Activated CD4-positive, CD25-positive, alpha-beta regulatory T cell treated with anti-CD3 and anti-CD28 coated beads, Interleukin-2, amount 50 U/mL, for 24 hours (primary cell): ENCODE measurements around the gene PAX5.

Experiments
- ATAC-seq, 2 donors: fragments of 150-1000 bp; cut with Tn5 transposase; one replicate each; pipeline ENCODE4 v1.10.0; 2021; ENCODE audit warnings: mild to moderate bottlenecking in 1 of 2, moderate library complexity in 1 of 2

The PAX5 gene

GRCh38 chr9:36853233-36853632, 180.8 kb downstream of the PAX5 start:
- no peak for ATAC-seq

GRCh38 chr9:36849943-36850342, 184.1 kb downstream of the PAX5 start:
- no peak for ATAC-seq

- ATAC-seq: no peak
These were observed 185.1 kb downstream of the PAX5 start for GRCh38 chr9:36848946-36849345.

- no peak for ATAC-seq
These were observed 186.0 kb downstream of the PAX5 start for GRCh38 chr9:36847781-36848673.

GRCh38 chr9:36846621-36847020, 187.4 kb downstream of the PAX5 start:
- no peak for ATAC-seq

GRCh38 chr9:36845844-36846243, 188.2 kb downstream of the PAX5 start:
- no peak for ATAC-seq

GRCh38 chr9:36844961-36845360, 189.1 kb downstream of the PAX5 start:
- ATAC-seq: no peak

GRCh38 chr9:36843964-36844363, 190.1 kb downstream of the PAX5 start:
- no peak for ATAC-seq

- ATAC-seq: no peak
These were observed 191.2 kb downstream of the PAX5 start for GRCh38 chr9:36842560-36843530.

GRCh38 chr9:36840898-36841536, 193.1 kb downstream of the PAX5 start:
- no peak for ATAC-seq

GRCh38 chr9:36839131-36839885, 194.8 kb downstream of the PAX5 start:
- ATAC-seq: no peak

- no peak for ATAC-seq
These were observed 196.3 kb downstream of the PAX5 start for GRCh38 chr9:36837431-36838405.

- no peak for ATAC-seq
These were observed 197.6 kb downstream of the PAX5 start for GRCh38 chr9:36836486-36836885.

GRCh38 chr9:36835271-36835996, 198.6 kb downstream of the PAX5 start:
- no peak for ATAC-seq

GRCh38 chr9:36834736-36835135, 199.3 kb downstream of the PAX5 start:
- ATAC-seq: no peak

GRCh38 chr9:36833954-36834353, 200.1 kb downstream of the PAX5 start:
- no peak for ATAC-seq

GRCh38 chr9:36832164-36832795, 201.8 kb downstream of the PAX5 start:
- ATAC-seq: no peak

- no peak for ATAC-seq
These were observed 202.5 kb downstream of the PAX5 start for GRCh38 chr9:36831381-36832161.

GRCh38 chr9:36828611-36829013, 205.5 kb downstream of the PAX5 start:
- ATAC-seq: no peak
